GM12873 (cell line): ENCODE results near the gene DNAJC11.

ENCODE experiments used
- CTCF ChIP-seq: IDR thresholded peaks from 2 replicates; pipeline ENCODE4 v1.5.1; 2012; ENCODE audit warnings: low read depth, mild to moderate bottlenecking, moderate library complexity, low read length, control low read depth; ENCODE audit not compliant: insufficient read depth; ENCODE audit errors: missing control alignments

The DNAJC11 gene

GRCh38 chr1:6723621-6724428 is 22.2 kb upstream of the DNAJC11 start:
- no peak for TF ChIP-seq CTCF

- TF ChIP-seq CTCF = no peak
These were observed 9.6 kb upstream of the DNAJC11 start for GRCh38 chr1:6711174-6711573.

- TF ChIP-seq CTCF = no peak
These were observed 3.1 kb upstream of the DNAJC11 start for GRCh38 chr1:6704746-6705145.

GRCh38 chr1:6703016-6703415 is 1.4 kb upstream of the DNAJC11 start:
- TF ChIP-seq CTCF = no peak

GRCh38 chr1:6700853-6701436 is 671 bp downstream of the DNAJC11 start:
- TF ChIP-seq CTCF = no peak

- TF ChIP-seq CTCF = no peak
These were observed 5.7 kb downstream of the DNAJC11 start for GRCh38 chr1:6695868-6696267.

- no peak for TF ChIP-seq CTCF
These were observed 7.4 kb downstream of the DNAJC11 start for GRCh38 chr1:6694121-6694713.
